GM12878 (cell line): ENCODE measurements around the gene TTLL1. TPM values are rescaled to one million over a fixed set of nuclear protein-coding genes. Genes with fewer than 3 reads are reported as not detected.

Experiments
- ATAC-seq: fragments of 200-7000 bp; cut with Tn5 transposase; 3 replicates; pipeline ENCODE4 v1.9.1; 2020; ENCODE audit warnings: mild to moderate bottlenecking, moderate library complexity
- BruUV-seq: library from RNA; stranded (reverse); fragments of 400-500 nt; replicated peaks from 2 replicates; lab custom pipeline; 2021; lab: Mats Ljungman, UMichigan
- CTCF ChIA-PET: fragments of 300-600 bp; sonication (Branson Sonifier 250); formaldehyde crosslinking; extraction: SDS; loops from one replicate; lab custom pipeline; 2021; ENCODE audit warnings: inconsistent platforms; lab: Yijun Ruan, JAX
- POLR2A ChIA-PET: fragments of 350-600 bp; formaldehyde crosslinking; extraction: SDS; loops from one replicate; lab custom pipeline; 2021; ENCODE audit warnings: inconsistent platforms; lab: Charles Lee
- RAD21 ChIA-PET: fragments of 300-600 bp; sonication (Branson Sonifier 250); formaldehyde crosslinking; loops from one replicate; lab custom pipeline; 2023; ENCODE audit warnings: antibody characterized with exemption; ENCODE audit not compliant: unreplicated experiment; lab: Charles Lee
- SMC1A ChIA-PET: fragments of 300-600 bp; sonication (Branson Sonifier 250); formaldehyde crosslinking; loops from one replicate; lab custom pipeline; 2023; ENCODE audit not compliant: unreplicated experiment, uncharacterized antibody; lab: Charles Lee
- DNase-seq: peaks from one replicate; pipeline ENCODE4 v3.0.0-alpha.2; 2011; ENCODE audit warnings: low read depth, low spot score
- FAIRE-seq: peaks from 3 replicates; lab custom pipeline; 2011; peaks lifted over from hg19 to GRCh38; lab: Jason Lieb, UNC
- H2AFZ ChIP-seq: 2 replicates; pipeline ENCODE4 v1.6.0; 2011; ENCODE audit warnings: low read depth, low read length, control low read depth; ENCODE audit not compliant: control insufficient read depth
- H3K27ac ChIP-seq: 2 replicates; pipeline ENCODE4 v1.5.1; 2011; ENCODE audit warnings: control low read depth; ENCODE audit not compliant: control insufficient read depth, insufficient read depth
- H3K27me3 ChIP-seq, 2 experiments: replicated peaks in 1 of 2; 2 replicates each; pipeline versions ENCODE4 v1.6.0 to v1.6.1; 2011; ENCODE audit warnings: low read length in 1 of 2; ENCODE audit not compliant: control insufficient read depth in 2 of 2, insufficient read depth in 2 of 2
- H3K36me3 ChIP-seq, 2 experiments: 2 replicates each; pipeline ENCODE4 v1.5.1; 2011; ENCODE audit warnings: low read length in 1 of 2; ENCODE audit not compliant: control insufficient read depth in 2 of 2, insufficient read depth in 2 of 2
- H3K4me1 ChIP-seq: 2 replicates; pipeline ENCODE4 v1.6.1; 2011; ENCODE audit warnings: mild to moderate bottlenecking, low read length, moderate library complexity, mixed read lengths; ENCODE audit not compliant: control insufficient read depth, insufficient read depth
- H3K4me2 ChIP-seq: 2 replicates; pipeline ENCODE4 v1.6.0; 2011; ENCODE audit warnings: control low read depth; ENCODE audit not compliant: control insufficient read depth, insufficient read depth
- H3K4me3 ChIP-seq: fragments of 200-600 bp; sonication (generic); 2 replicates; pipeline ENCODE4 v1.5.1; 2016
- H3K79me2 ChIP-seq: 2 replicates; pipeline ENCODE4 v1.6.0; 2011; ENCODE audit warnings: low read length; ENCODE audit not compliant: control insufficient read depth, insufficient read depth
- H3K9ac ChIP-seq: 2 replicates; pipeline ENCODE4 v1.8.0; 2011; ENCODE audit warnings: low read length, control low read depth, mixed read lengths; ENCODE audit not compliant: control insufficient read depth, insufficient read depth
- H3K9me3 ChIP-seq: replicated peaks from 3 replicates; pipeline ENCODE4 v1.5.1; 2011; ENCODE audit warnings: mild to moderate bottlenecking, low read length; ENCODE audit not compliant: control insufficient read depth, insufficient read depth
- H4K20me1 ChIP-seq: 2 replicates; pipeline ENCODE4 v1.6.0; 2011; ENCODE audit not compliant: control insufficient read depth, insufficient read depth
- ATF7 ChIP-seq: fragments of 450-650 bp; IDR thresholded peaks from 2 replicates; pipeline ENCODE4 v1.6.1; 2016; ENCODE audit warnings: low read depth, mild to moderate bottlenecking
- CBFB ChIP-seq: IDR thresholded peaks from 2 replicates; pipeline ENCODE4 v1.6.1; 2016; ENCODE audit warnings: antibody characterized with exemption, low read depth
- CREB1 ChIP-seq: IDR thresholded peaks from 2 replicates; pipeline ENCODE4 v1.6.1; 2012; ENCODE audit warnings: low read depth, mild to moderate bottlenecking, inconsistent platforms
- E2F4 ChIP-seq: IDR thresholded peaks from 2 replicates; pipeline ENCODE4 v1.6.1; 2012; ENCODE audit warnings: low read depth, low read length, improper control_type of control experiment
- GABPA ChIP-seq: IDR thresholded peaks from 2 replicates; pipeline ENCODE4 v1.6.1; 2014; ENCODE audit warnings: antibody characterized with exemption, low read depth, mild to moderate bottlenecking, inconsistent platforms
- GATAD2B ChIP-seq: fragments of 450-650 bp; conservative IDR thresholded peaks from 2 replicates; pipeline ENCODE4 v1.6.1; 2017; ENCODE audit warnings: low read depth, mild to moderate bottlenecking, moderate library complexity
- MXI1 ChIP-seq: fragments of 150-350 bp; IDR thresholded peaks from 2 replicates; pipeline ENCODE4 v1.6.1; 2011; ENCODE audit warnings: low read depth, mild to moderate bottlenecking, inconsistent platforms, low read length, improper control_type of control experiment
- SREBF2 ChIP-seq: IDR thresholded peaks from 2 replicates; pipeline ENCODE4 v1.6.1; 2012; ENCODE audit warnings: mild to moderate bottlenecking, low read length
- WGBS: methylation state at CpG from one replicate; pipeline ENCODE4 v1.1.6; 2016; ENCODE audit warnings: low lambda C conversion rate; ENCODE audit not compliant: insufficient replicate concordance, insufficient coverage; ENCODE audit errors: missing lambda C conversion rate; 5-methylcytosine and 5-hydroxymethylcytosine counted together
- in situ Hi-C: fragments of 300-500 bp; cut with MboI; formaldehyde crosslinking; loops from 9 replicates; pipeline ENCODE4 v1.14.3; 2018; ENCODE audit warnings: mixed read lengths
- intact Hi-C: fragments of 100-400 bp; cut with micrococcal nuclease; formaldehyde crosslinking; loops from one replicate; pipeline ENCODE4 v1.14.2; 2022; ENCODE audit not compliant: unreplicated experiment
- polyA plus RNA-seq, 11 experiments: library from polyadenylated mRNA; depleted of rRNA in 4 of 11; unstranded in 6 of 11; stranded (reverse) in 5 of 11; fragments of >200 nt; fragmentation: Nextera tagmentation in 4 of 11; fragmentation: Illumina TruSeq in 1 of 11; extraction: Ambion mirVana in 4 of 11; extraction: Trizol in 1 of 11; gene quantifications; 1 replicate in 1 of 11; 2 replicates in 10 of 11; pipeline versions ENCODE4 v1.2.1 to v1.2.3, GENCODE V29; 2011 to 2016; ENCODE audit warnings: inconsistent platforms in 2 of 11, missing spikeins in 2 of 11, low read depth in 1 of 11
- total RNA-seq, 4 experiments: library from RNA; depleted of rRNA in 3 of 4; stranded (reverse); fragments of >200 nt in 3 of 4; fragmentation: Illumina TruSeq in 1 of 4; extraction: Trizol in 1 of 4; gene quantifications; 2 replicates each; pipeline versions ENCODE4 v1.2.1 to v1.2.3, GENCODE V29; 2013 to 2021

Gene TTLL1
- total and polyA plus RNA-seq, 10 of the 15 experiments (the other 5 are each of a cell fraction or from before 2014, with no cell fraction given), result 0.39 to 4.8 (median 3.2) TPM

GRCh38 chr22:42992886-42993479 lies 96.2 kb downstream of the TTLL1 start:
- no peak for ATAC-seq
- ChIA-PET RAD21 (interaction anchor here (1.1 kb wide), 1 partner anchor 125 kb away, joined by 3 read pairs; no protein-coding TSS in a partner anchor), SMC1A (interaction anchor here (0.9 to 1.5 kb wide), 2 partner anchors 10 to 125 kb away, joined by 3 read pairs; no protein-coding TSS in a partner anchor), POLR2A (no interaction called here), CTCF (interaction anchor here (0.8 to 1.3 kb wide), 3 partner anchors 9 to 173 kb away, joined by 3 to 4 read pairs (median 3); no protein-coding TSS in a partner anchor)
- intact Hi-C loops (no loop called here), in situ Hi-C loops (no loop called here)
- peaks cover 2 to 9% of the 10 kb centered on the region in 2 experiments; a peak in 3 of 4 replicates for H3K36me3 ChIP-seq
- H3K4me2 ChIP-seq, result no peak overlapping the region
- BruUV-seq, result no TSS peak
- no peaks in the 10 kb centered on the region for H4K20me1 ChIP-seq
- TF ChIP-seq E2F4 (no peak), CBFB (no peak), GATAD2B (no peak), SREBF2 (no peak), MXI1 (no peak), GABPA (no peak), ATF7 (no peak), CREB1 (no peak)
- peaks cover 41% of the 10 kb centered on the region for H3K4me1 ChIP-seq
- H3K9me3 ChIP-seq, result peaks cover 5% of the 10 kb centered on the region
- H3K9ac ChIP-seq, result no peak overlapping the region
- FAIRE-seq, result no peak
- no peak overlapping the region for H3K4me3 ChIP-seq
- 93% methylated on average over 9 of the region's 9 CpGs for WGBS
- H3K79me2 ChIP-seq, result peaks cover 84% of the 10 kb centered on the region
- no peaks in the 10 kb centered on the region for H3K27me3 ChIP-seq
- no peak overlapping the region; the same call in 1 of the 2 replicates for H3K27ac ChIP-seq
- H2AFZ ChIP-seq, result no peak overlapping the region
- no peak for DNase-seq
